Inferior parietal cortex (tissue), 1 donor: Measurements from ENCODE around the gene ICAM5.
"Not testable (repeated sequence)": the region's sequence is repeated elsewhere in the genome, so short reads cannot be mapped to it uniquely, and the experiment has no call there.

Experiments used
- DNase-seq: peaks from one replicate; pipeline ENCODE4 v3.0.0-alpha.2; 2016; ENCODE audit errors: extremely low spot score

Gene ICAM5, protein sequence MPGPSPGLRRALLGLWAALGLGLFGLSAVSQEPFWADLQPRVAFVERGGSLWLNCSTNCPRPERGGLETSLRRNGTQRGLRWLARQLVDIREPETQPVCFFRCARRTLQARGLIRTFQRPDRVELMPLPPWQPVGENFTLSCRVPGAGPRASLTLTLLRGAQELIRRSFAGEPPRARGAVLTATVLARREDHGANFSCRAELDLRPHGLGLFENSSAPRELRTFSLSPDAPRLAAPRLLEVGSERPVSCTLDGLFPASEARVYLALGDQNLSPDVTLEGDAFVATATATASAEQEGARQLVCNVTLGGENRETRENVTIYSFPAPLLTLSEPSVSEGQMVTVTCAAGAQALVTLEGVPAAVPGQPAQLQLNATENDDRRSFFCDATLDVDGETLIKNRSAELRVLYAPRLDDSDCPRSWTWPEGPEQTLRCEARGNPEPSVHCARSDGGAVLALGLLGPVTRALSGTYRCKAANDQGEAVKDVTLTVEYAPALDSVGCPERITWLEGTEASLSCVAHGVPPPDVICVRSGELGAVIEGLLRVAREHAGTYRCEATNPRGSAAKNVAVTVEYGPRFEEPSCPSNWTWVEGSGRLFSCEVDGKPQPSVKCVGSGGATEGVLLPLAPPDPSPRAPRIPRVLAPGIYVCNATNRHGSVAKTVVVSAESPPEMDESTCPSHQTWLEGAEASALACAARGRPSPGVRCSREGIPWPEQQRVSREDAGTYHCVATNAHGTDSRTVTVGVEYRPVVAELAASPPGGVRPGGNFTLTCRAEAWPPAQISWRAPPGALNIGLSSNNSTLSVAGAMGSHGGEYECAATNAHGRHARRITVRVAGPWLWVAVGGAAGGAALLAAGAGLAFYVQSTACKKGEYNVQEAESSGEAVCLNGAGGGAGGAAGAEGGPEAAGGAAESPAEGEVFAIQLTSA

GRCh38 chr19:10289836-10290356 lies at the start of gene ICAM5:
Gene ICAM5, plus strand, starts transcription at chr19:10289952. Its CDS starts 92 bp downstream, at chr19:10290044.
- DNase-seq: no peak

- not testable (repeated sequence) for DNase-seq
Measured at GRCh38 chr19:10241826-10242449, 47.8 kb upstream of the ICAM5 start.

DNA sequence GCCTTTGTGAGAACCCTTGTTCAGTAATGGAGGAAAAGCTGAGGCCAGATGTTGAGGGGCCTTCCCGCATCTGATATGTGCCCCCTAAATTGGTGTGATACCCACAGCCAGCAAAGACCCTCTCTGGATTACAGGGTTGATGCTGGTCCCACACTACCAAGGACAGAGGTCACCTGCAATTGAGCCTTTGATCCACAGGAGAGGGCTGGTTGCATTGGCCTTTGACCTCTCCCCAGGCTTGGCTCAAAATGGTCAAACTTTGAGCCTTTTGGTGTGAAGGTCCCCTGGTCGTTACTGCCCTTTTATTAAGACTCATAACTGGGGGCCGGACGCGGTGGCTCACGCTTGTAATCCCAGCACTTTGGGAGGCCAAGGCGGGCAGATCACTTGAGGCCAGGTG lies 46.1 kb upstream of the ICAM5 start:
- DNase-seq: no peak

GRCh38 chr19:10245189-10245939 lies 44.4 kb upstream of the ICAM5 start:
- no peak for DNase-seq

- no peak for DNase-seq
Measured at GRCh38 chr19:10246511-10246910, 43.2 kb upstream of the ICAM5 start.

DNA sequence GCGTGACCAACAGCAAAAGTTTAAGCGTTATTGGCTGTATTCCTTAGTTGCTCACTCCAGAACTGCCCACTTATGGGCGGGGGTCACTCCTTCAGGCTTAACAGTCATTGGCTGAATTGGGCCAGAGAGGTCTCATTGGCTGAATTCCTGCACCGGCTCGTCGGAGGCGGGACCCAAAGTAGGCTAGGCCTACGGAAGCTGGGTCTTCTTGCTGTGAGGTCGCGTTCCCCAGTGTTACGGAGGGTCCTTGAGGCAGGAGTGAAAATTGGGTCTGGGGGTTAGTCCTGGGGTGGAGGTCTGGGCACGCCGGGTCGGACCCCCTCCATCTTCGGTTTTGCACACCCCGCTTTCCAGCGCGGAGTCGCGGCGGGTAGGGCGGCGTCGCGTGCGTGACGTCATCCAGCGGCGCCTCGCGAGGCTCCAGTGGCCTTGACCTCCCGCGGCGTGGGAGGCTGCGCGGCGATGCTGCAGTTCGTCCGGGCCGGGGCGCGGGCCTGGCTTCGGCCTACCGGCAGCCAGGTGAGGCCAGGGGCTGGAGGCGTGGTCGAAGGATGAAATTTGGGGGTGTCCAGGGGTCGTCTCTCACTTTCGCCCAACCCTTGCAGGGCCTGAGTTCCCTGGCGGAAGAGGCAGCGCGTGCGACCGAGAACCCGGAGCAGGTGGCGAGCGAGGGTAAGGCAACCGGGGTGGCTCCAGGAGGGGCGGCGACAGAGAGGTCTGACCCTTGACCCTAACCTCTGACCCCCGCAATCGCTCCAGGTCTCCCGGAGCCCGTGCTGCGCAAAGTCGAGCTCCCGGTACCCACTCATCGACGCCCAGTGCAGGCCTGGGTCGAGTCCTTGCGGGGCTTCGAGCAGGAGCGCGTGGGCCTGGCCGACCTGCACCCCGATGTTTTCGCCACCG lies 37.7 kb upstream of the ICAM5 start, which contains the start of gene MRPL4:
Gene MRPL4 (plus strand): TSS at position 423 of the 903 bp plus-strand sequence. CDS start 40 bp downstream, at position 463.
- DNase-seq: peak; percentile 99

- no peak for DNase-seq
Measured at GRCh38 chr19:10252707-10253106, 37.0 kb upstream of the ICAM5 start.

- DNase-seq: no peak
Measured at GRCh38 chr19:10254244-10254643, 35.5 kb upstream of the ICAM5 start.

DNA sequence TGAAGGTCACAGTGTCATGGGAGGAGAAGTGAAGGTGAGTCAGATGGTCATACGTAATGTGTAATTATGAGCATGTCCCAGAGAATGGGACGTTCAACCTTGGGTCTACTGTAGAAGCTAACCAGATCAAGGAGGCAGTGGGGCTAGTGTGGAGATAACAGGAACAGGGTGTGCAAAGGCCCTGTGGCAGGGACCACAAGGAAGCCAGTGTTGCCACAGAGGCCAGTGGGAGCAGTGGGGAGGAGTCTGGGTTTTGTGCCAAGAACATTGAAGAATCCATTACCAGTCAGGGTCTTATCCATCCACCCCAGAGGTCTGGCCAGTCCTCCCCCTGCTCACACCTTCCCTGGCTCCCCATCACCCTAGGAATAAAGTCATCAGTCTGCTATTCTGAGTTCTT lies 34.4 kb upstream of the ICAM5 start:
- no peak for DNase-seq

DNA sequence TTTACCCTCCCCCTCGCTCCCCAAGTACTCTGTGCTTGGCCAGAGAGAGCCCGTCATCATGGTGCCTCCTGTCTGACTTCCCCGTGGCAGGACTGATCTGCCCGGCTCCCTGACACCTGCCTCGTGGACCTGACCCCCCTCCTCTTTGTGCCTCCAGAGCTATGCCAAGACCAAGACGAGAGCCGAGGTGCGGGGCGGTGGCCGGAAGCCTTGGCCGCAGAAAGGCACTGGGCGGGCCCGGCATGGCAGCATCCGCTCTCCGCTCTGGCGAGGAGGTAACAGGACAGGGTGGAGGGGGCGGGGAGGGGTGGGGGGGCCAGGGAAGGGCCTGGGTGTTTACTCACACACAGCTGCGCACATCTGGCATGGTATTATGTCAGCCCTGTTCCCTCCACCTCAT lies 33.2 kb upstream of the ICAM5 start:
- DNase-seq: no peak

DNA sequence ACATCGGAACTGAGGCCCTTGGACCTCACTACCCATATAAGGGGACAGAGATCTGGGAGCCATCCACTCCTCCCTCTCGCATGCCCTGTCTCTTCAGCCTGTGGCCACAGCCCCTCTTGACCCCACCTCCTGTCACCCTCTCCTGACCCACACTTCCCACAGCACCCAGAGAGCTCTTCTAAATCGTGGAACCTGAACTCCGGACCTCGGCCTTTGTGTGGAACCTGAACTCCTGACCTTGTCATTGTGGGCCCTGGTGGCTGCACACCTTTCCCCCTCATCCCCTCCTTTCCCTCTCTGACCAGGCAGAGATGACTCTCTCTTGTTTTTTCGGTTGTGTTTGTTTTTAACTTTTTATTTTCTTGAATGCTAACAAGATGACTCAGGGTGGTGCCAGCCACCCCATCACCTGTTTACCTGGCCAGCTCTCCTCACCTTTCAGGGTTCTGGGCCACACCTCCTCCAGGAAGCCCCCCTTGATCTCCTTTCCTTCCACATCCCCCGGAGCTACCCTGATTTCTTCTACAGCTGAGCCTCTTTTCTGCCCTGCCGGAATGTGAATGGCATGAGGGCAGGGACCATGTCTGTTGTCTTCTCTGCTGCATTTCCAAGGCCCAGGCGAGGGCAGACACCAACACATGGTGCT lies 32.7 kb upstream of the ICAM5 start:
- DNase-seq: no peak

- no peak for DNase-seq
Measured at GRCh38 chr19:10258080-10258710, 31.6 kb upstream of the ICAM5 start.

DNA sequence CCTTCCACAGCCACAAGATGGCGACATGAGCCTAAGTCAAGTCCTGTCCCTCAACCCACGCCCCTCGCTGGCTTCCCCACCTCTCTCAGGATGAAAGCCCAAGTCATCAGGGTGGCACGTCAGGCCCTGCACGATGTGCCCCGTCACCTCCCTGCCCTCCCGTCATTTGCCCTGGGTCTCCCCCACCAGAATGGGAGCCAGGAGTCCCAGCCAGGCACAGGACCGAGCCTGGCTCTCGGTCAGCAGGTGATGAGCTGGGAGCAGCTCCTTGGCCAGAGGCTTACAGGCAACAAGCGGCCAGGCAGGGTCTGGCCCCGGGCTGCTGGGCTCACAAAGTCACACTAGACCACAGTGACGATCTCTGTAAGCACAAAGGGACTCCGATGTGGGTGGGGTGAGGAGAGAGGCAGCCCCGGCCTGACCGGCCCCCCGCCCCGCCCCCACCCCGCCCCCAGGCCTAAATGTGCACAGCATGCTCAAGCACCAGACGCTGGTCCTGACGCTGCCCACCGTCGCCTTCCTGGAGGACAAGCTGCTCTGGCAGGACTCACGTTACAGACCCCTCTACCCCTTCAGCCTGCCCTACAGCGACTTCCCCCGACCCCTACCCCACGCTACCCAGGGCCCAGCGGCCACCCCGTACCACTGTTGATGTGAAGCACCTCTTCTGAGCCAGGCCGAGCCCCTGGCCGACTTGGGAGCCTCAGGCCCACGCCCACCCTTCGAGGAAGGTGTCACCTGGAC lies 30.4 kb upstream of the ICAM5 start:
- peak; percentile 79 for DNase-seq

GRCh38 chr19:10260141-10260584 lies 29.6 kb upstream of the ICAM5 start:
- DNase-seq: no peak

GRCh38 chr19:10262771-10263170 lies 27.0 kb upstream of the ICAM5 start:
- no peak for DNase-seq

DNA sequence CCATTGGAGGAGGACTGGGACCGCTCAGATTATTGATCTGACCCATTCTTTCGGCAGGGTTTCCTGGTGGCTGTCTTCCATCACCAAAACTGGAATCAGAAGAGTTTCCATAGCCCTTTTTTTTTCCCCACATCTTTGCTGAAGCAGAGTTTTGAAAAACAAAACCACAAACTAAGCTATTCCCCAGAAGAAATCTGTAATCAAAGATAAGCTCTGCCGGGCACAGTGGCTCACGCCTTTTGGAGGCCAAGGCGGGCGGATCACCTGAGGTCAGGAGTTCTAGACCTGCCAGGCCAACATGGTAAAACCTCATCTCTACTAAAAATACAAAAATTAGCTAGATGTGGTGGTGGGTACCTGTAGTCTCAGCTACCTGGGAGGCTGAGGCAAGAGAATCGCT lies 23.0 kb upstream of the ICAM5 start:
- no peak for DNase-seq

DNA sequence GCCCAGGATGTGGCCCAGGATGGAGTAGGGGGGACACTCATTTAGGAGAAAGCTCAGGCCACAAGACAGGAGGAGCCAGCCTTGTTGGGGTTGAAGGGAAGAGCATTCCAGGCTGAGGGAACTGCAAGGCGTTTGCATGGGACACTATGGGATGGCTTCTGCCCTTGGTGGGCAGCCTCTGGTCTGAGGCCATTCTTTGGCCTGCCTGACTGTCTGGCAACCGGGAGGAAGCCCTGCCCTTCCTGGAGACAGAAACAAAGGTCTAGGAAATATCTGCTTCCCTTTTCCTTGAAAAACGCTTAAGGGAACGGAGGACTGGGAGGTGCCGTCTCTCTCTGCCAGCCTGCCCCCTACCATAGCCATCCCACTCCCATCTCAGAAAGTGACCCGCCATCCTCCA lies 21.7 kb upstream of the ICAM5 start:
- no peak for DNase-seq
